ENCODE results near the gene PRPF8.

The PRPF8 gene

GRCh38 chr17:1684378-1685189, at the start of gene PRPF8:
PRPF8 (minus strand) TSS chr17:1684867; CDS start chr17:1684571, 296 bp downstream.
- peak; percentile 97 for DNase-seq

GRCh38 chr17:1733759-1734158, 49.1 kb upstream of the PRPF8 start:
- DNase-seq, result no peak

- DNase-seq, result no peak
These were observed 48.2 kb upstream of the PRPF8 start for GRCh38 chr17:1732833-1733321.

GRCh38 chr17:1732241-1732832, 47.7 kb upstream of the PRPF8 start:
- no peak for DNase-seq

- DNase-seq, result no peak
These were observed 46.5 kb upstream of the PRPF8 start for GRCh38 chr17:1731194-1731506.

GRCh38 chr17:1730326-1731193, 45.9 kb upstream of the PRPF8 start:
- DNase-seq, result no peak

GRCh38 chr17:1729966-1730325, 45.3 kb upstream of the PRPF8 start:
- no peak for DNase-seq

GRCh38 chr17:1727876-1728630, 43.4 kb upstream of the PRPF8 start:
- no peak for DNase-seq

- DNase-seq, result no peak
These were observed 42.7 kb upstream of the PRPF8 start for GRCh38 chr17:1727258-1727789.

- DNase-seq, result no peak
These were observed 42.1 kb upstream of the PRPF8 start for GRCh38 chr17:1726626-1727257.

- no peak for DNase-seq
These were observed 41.2 kb upstream of the PRPF8 start for GRCh38 chr17:1725642-1726511.

- DNase-seq, result no peak
These were observed 40.4 kb upstream of the PRPF8 start for GRCh38 chr17:1724869-1725641.

- DNase-seq, result peak; percentile 81
These were observed 39.7 kb upstream of the PRPF8 start, which contains the start of gene WDR81 for GRCh38 chr17:1724351-1724868. WDR81 (plus strand) TSS chr17:1724704; CDS start chr17:1724960, 256 bp downstream.

GRCh38 chr17:1722022-1722421, 37.4 kb upstream of the PRPF8 start:
- peak; percentile 69 for DNase-seq

- DNase-seq, result no peak
These were observed 36.3 kb upstream of the PRPF8 start for GRCh38 chr17:1720856-1721386.

- DNase-seq, result no peak
These were observed 33.9 kb upstream of the PRPF8 start for GRCh38 chr17:1718362-1719165.

GRCh38 chr17:1716912-1717695, 32.4 kb upstream of the PRPF8 start:
- DNase-seq, result peak; percentile 99

All from fibroblast of skin of right quadriceps (primary cell).